H1 (cell line): Measurements from ENCODE around the gene TXLNG. TPM values are rescaled to one million over a fixed set of nuclear protein-coding genes. Genes with fewer than 3 reads are reported as not detected.
"Not testable (repeated sequence)": the region's sequence is repeated elsewhere in the genome, so short reads cannot be mapped to it uniquely, and the experiment has no call there.

Experiments
- CTCF ChIA-PET: fragments of 300-600 bp; sonication (Branson Sonifier 250); formaldehyde crosslinking; loops from one replicate; lab custom pipeline; 2021; ENCODE audit not compliant: partially characterized antibody; lab: Charles Lee
- POLR2A ChIA-PET: fragments of 300-600 bp; sonication (Branson Sonifier 250); formaldehyde crosslinking; loops from one replicate; lab custom pipeline; 2021; ENCODE audit warnings: inconsistent platforms; ENCODE audit not compliant: partially characterized antibody; lab: Charles Lee
- DNase-seq, 2 experiments: peaks; one replicate each; pipeline versions ENCODE4 v3.0.0 to v3.0.0-alpha.2; 2010 to 2022; ENCODE audit warnings: low spot score in 2 of 2, low read depth in 1 of 2, mixed read lengths in 1 of 2
- FAIRE-seq: peaks from 2 replicates; lab custom pipeline; 2011; peaks lifted over from hg19 to GRCh38; lab: Jason Lieb, UNC
- H2AFZ ChIP-seq: 2 replicates; pipeline ENCODE4 v1.8.1; 2012; ENCODE audit warnings: low read length, inconsistent platforms
- H2AK5ac ChIP-seq: 2 replicates; pipeline ENCODE4 v1.6.1; 2013; ENCODE audit warnings: low read depth, low read length
- H2BK120ac ChIP-seq: replicated peaks from 2 replicates; pipeline ENCODE3; 2013; ENCODE audit warnings: low read depth, low read length, inconsistent platforms
- H2BK12ac ChIP-seq: 2 replicates; pipeline ENCODE4 v1.6.1; 2013; ENCODE audit warnings: low read depth, low read length
- H2BK15ac ChIP-seq: 2 replicates; pipeline ENCODE4 v1.6.1; 2013; ENCODE audit warnings: low read length
- H2BK20ac ChIP-seq: 2 replicates; pipeline ENCODE4 v1.6.1; 2013; ENCODE audit warnings: low read length
- H2BK5ac ChIP-seq: 2 replicates; pipeline ENCODE4 v1.6.1; 2013; ENCODE audit warnings: low read depth, low read length
- H3K14ac ChIP-seq: 2 replicates; pipeline ENCODE4 v1.6.1; 2013; ENCODE audit warnings: inconsistent platforms; ENCODE audit not compliant: insufficient read length
- H3K18ac ChIP-seq: 2 replicates; pipeline ENCODE4 v1.6.1; 2013; ENCODE audit warnings: low read length; ENCODE audit errors: extremely low read depth
- H3K23ac ChIP-seq: 2 replicates; pipeline ENCODE4 v1.6.1; 2013; ENCODE audit warnings: inconsistent platforms; ENCODE audit not compliant: insufficient read length
- H3K23me2 ChIP-seq: 2 replicates; pipeline ENCODE4 v1.6.1; 2013; ENCODE audit warnings: low read depth, low read length
- H3K27ac ChIP-seq: 2 replicates; pipeline ENCODE4 v1.6.1; 2011; ENCODE audit warnings: low read depth, low read length, inconsistent platforms
- H3K27me3 ChIP-seq, 4 experiments: replicated peaks in 1 of 4; 1 replicate in 1 of 4; 2 replicates in 3 of 4; pipeline versions ENCODE4 v1.6.1 to v1.8.1; 2011 to 2013; ENCODE audit warnings: low read length in 3 of 4, mild to moderate bottlenecking in 3 of 4, inconsistent platforms in 2 of 4, mixed read lengths in 2 of 4, moderate library complexity in 1 of 4; ENCODE audit not compliant: control insufficient read depth in 3 of 4, insufficient read depth in 3 of 4; ENCODE audit errors: extremely low read depth in 1 of 4
- H3K36me3 ChIP-seq, 4 experiments: 2 replicates each; pipeline versions ENCODE4 v1.6.1 to v1.8.1; 2011 to 2013; ENCODE audit warnings: mild to moderate bottlenecking in 4 of 4, low read length in 3 of 4, moderate library complexity in 2 of 4, control low read depth in 1 of 4, inconsistent platforms in 1 of 4; ENCODE audit not compliant: insufficient read depth in 4 of 4, control insufficient read depth in 2 of 4
- H3K4ac ChIP-seq: replicated peaks from 2 replicates; pipeline ENCODE3; 2013; ENCODE audit warnings: low read length, low read depth, mixed read lengths, inconsistent platforms; ENCODE audit not compliant: insufficient read length
- H3K4me1 ChIP-seq, 4 experiments: replicated peaks in 1 of 4; 1 replicate in 1 of 4; 2 replicates in 3 of 4; pipeline versions ENCODE4 v1.6.1 to v1.8.1; 2011 to 2013; ENCODE audit warnings: low read length in 3 of 4, inconsistent platforms in 2 of 4, mixed read lengths in 1 of 4; ENCODE audit not compliant: insufficient read depth in 4 of 4, control insufficient read depth in 3 of 4
- H3K4me2 ChIP-seq, 2 experiments: 2 replicates each; pipeline versions ENCODE4 v1.6.1 to v1.8.1; 2011 to 2013; ENCODE audit warnings: low read depth in 2 of 2, low read length in 2 of 2, control low read depth in 1 of 2, inconsistent platforms in 1 of 2, mild to moderate bottlenecking in 1 of 2; ENCODE audit not compliant: insufficient read depth in 1 of 2
- H3K4me3 ChIP-seq, 4 experiments: fragments of 200-600, 300-600 bp in 1 of 4; sonication (generic), shearing (Covaris generic), sonication (Bioruptor Twin) in 1 of 4; 2 replicates each; pipeline versions ENCODE4 v1.5.1 to v1.8.1; 2011 to 2016; ENCODE audit warnings: low read length in 4 of 4, low read depth in 3 of 4, control low read depth in 2 of 4, inconsistent platforms in 2 of 4, mild to moderate bottlenecking in 2 of 4, mixed read lengths in 1 of 4, moderate library complexity in 1 of 4; ENCODE audit not compliant: insufficient read depth in 2 of 4; ENCODE audit errors: extremely low read depth in 1 of 4
- H3K56ac ChIP-seq: replicated peaks from 2 replicates; pipeline ENCODE3; 2013; ENCODE audit warnings: low read depth, mild to moderate bottlenecking, mixed read lengths, low read length, inconsistent platforms; ENCODE audit not compliant: insufficient read length
- H3K79me1 ChIP-seq: 2 replicates; pipeline ENCODE4 v1.6.1; 2013; ENCODE audit warnings: low read depth, low read length, control low read depth
- H3K79me2 ChIP-seq, 2 experiments: 2 replicates each; pipeline versions ENCODE4 v1.6.1 to v1.8.1; 2012 to 2013; ENCODE audit warnings: low read length in 2 of 2, mild to moderate bottlenecking in 2 of 2, inconsistent platforms in 1 of 2; ENCODE audit not compliant: insufficient read depth in 2 of 2, control insufficient read depth in 1 of 2
- H3K9ac ChIP-seq, 4 experiments: replicated peaks in 1 of 4; 1 replicate in 1 of 4; 2 replicates in 3 of 4; pipeline versions ENCODE4 v1.6.1 to v1.8.1; 2011 to 2013; ENCODE audit warnings: low read depth in 3 of 4, low read length in 3 of 4, control low read depth in 2 of 4, mild to moderate bottlenecking in 2 of 4, moderate library complexity in 2 of 4, inconsistent platforms in 1 of 4; ENCODE audit errors: extremely low read depth in 1 of 4
- H3K9me3 ChIP-seq, 2 experiments: 2 replicates each; pipeline versions ENCODE4 v1.6.1 to v1.8.1; 2012 to 2013; ENCODE audit warnings: mild to moderate bottlenecking in 2 of 2, moderate library complexity in 2 of 2, control low read depth in 1 of 2, inconsistent platforms in 1 of 2, low read depth in 1 of 2, low read length in 1 of 2, mixed read lengths in 1 of 2; ENCODE audit not compliant: insufficient read depth in 2 of 2
- H4K20me1 ChIP-seq, 2 experiments: replicated peaks in 1 of 2; 2 replicates each; pipeline versions ENCODE3 to v1.8.1; 2011 to 2013; ENCODE audit warnings: inconsistent platforms in 2 of 2, low read length in 2 of 2, mild to moderate bottlenecking in 1 of 2; ENCODE audit not compliant: insufficient read depth in 2 of 2, control insufficient read depth in 1 of 2
- H4K5ac ChIP-seq: 2 replicates; pipeline ENCODE4 v1.6.1; 2013; ENCODE audit warnings: low read length, low read depth, mixed read lengths, inconsistent platforms; ENCODE audit not compliant: insufficient read length
- H4K8ac ChIP-seq: 2 replicates; pipeline ENCODE4 v1.8.0; 2013; ENCODE audit warnings: mild to moderate bottlenecking, moderate library complexity, low read length, inconsistent platforms; ENCODE audit not compliant: insufficient read depth; ENCODE audit errors: extremely low read depth
- H4K91ac ChIP-seq: replicated peaks from 2 replicates; pipeline ENCODE3; 2013; ENCODE audit warnings: low read length, mixed read lengths, inconsistent platforms; ENCODE audit not compliant: insufficient read length
- ATF3 ChIP-seq: IDR thresholded peaks from 2 replicates; pipeline ENCODE4 v1.6.1; 2011; ENCODE audit warnings: low read depth, mild to moderate bottlenecking, low read length; ENCODE audit not compliant: insufficient read depth
- BACH1 ChIP-seq: IDR thresholded peaks from 2 replicates; pipeline ENCODE4 v1.6.1; 2012; ENCODE audit warnings: low read length, improper control_type of control experiment
- MAFK ChIP-seq: IDR thresholded peaks from 2 replicates; pipeline ENCODE4 v1.6.1; 2012; ENCODE audit warnings: low read depth, mild to moderate bottlenecking, improper control_type of control experiment, low read length
- RBBP5 ChIP-seq: IDR thresholded peaks from 2 replicates; pipeline ENCODE4 v1.7.1; 2012; ENCODE audit warnings: low read depth, mild to moderate bottlenecking, inconsistent platforms, low read length, moderate library complexity, borderline replicate concordance
- SIX5 ChIP-seq: IDR thresholded peaks from 2 replicates; pipeline ENCODE4 v1.6.1; 2011; ENCODE audit warnings: mild to moderate bottlenecking, low read depth, low read length
- WGBS, 2 experiments: shearing (Covaris generic) in 1 of 2; methylation state at CpG; one replicate each; pipeline versions ENCODE4 v1.1.6 to v1.1.7; 2013 to 2015; ENCODE audit warnings: low lambda C conversion rate in 2 of 2, mixed read lengths in 2 of 2, inconsistent platforms in 1 of 2, low coverage in 1 of 2, missing lambda C conversion rate in 1 of 2; ENCODE audit not compliant: insufficient replicate concordance in 2 of 2, insufficient coverage in 1 of 2, insufficient read length in 1 of 2; ENCODE audit errors: extremely low coverage in 1 of 2, missing lambda C conversion rate in 1 of 2; 5-methylcytosine and 5-hydroxymethylcytosine counted together
- polyA plus RNA-seq, 7 experiments: library from polyadenylated mRNA; depleted of rRNA in 3 of 7; stranded (reverse) in 5 of 7; unstranded in 2 of 7; fragments of >200 nt in 5 of 7; fragments of 200-250 nt in 2 of 7; gene quantifications; 1 replicate in 5 of 7; 2 replicates in 1 of 7; 4 replicates in 1 of 7; pipeline versions ENCODE4 v1.2.1 to v1.2.3, GENCODE V29; 2011 to 2013; ENCODE audit warnings: missing spikeins in 2 of 7, mixed read lengths in 2 of 7
- total RNA-seq: library from RNA; stranded (reverse); fragmentation: NEBNext Ultra II Directional; extraction: Animal tissue kit (Norgen Biotek cat#: 25700); gene quantifications from 2 replicates; pipeline ENCODE4 v1.2.1, GENCODE V29; 2021

TXLNG gene
- total and polyA plus RNA-seq, 2 of the 8 experiments (the other 6 are each of a cell fraction or from before 2014, with no cell fraction given), result 32.9 to 42.9 TPM

GRCh38 chrX:16778993-16779392 lies 7.3 kb upstream of the TXLNG start (continued):
- TF ChIP-seq MAFK (no peak), BACH1 (no peak), ATF3 (no peak), RBBP5 (no peak), SIX5 (no peak)

GRCh38 chrX:16779815-16780214 lies 6.5 kb upstream of the TXLNG start:
- H3K18ac ChIP-seq, H3K23me2 ChIP-seq, H2AK5ac ChIP-seq, H3K56ac ChIP-seq, H2BK15ac ChIP-seq, H3K79me1 ChIP-seq, H3K4me3 ChIP-seq, H3K23ac ChIP-seq, H2AFZ ChIP-seq, H3K27ac ChIP-seq, POLR2A ChIA-PET, H3K4me1 ChIP-seq, H3K9ac ChIP-seq, DNase-seq, H2BK12ac ChIP-seq, H3K27me3 ChIP-seq, H2BK120ac ChIP-seq, H3K14ac ChIP-seq, H4K5ac ChIP-seq, H4K8ac ChIP-seq, H4K20me1 ChIP-seq, H3K4ac ChIP-seq, FAIRE-seq, H3K4me2 ChIP-seq, H4K91ac ChIP-seq, H2BK20ac ChIP-seq, CTCF ChIA-PET, H3K79me2 ChIP-seq, H3K36me3 ChIP-seq, H3K9me3 ChIP-seq, H2BK5ac ChIP-seq: not testable (repeated sequence)
- WGBS, 2 experiments, result 92% methylated on average over 2 of the region's 2 CpGs; no CpG with 5 or more reads in 1 of the 2 experiments
